Left lobe of liver (tissue), 2 donors: ENCODE data around the gene FGD6. TPM values are rescaled to one million over a fixed set of nuclear protein-coding genes. Genes with fewer than 3 reads are reported as not detected.
"Not testable (repeated sequence)": the region's sequence is repeated elsewhere in the genome, so short reads cannot be mapped to it uniquely, and the experiment has no call there.

ENCODE experiments used
- ATAC-seq: fragments of 200-7000 bp; cut with Tn5 transposase; one replicate; pipeline ENCODE4 v1.9.1; 2020; ENCODE audit warnings: mild to moderate bottlenecking, moderate library complexity
- DNase-seq: peaks from one replicate; pipeline ENCODE4 v3.0.0-alpha.2; 2020; ENCODE audit warnings: low spot score
- total RNA-seq: library from RNA; stranded (reverse); gene quantifications from one replicate; pipeline ENCODE4 v1.2.1, GENCODE V29; 2021
- donor health status: DM: no; HTN: no; CAD: no; lungs with moderate emphysema.
- donor health status: DM: no; HTN: yes; CAD: no.

FGD6 gene
- total RNA-seq, 1 donor from 2014 or later = 4.7 TPM

DNA sequence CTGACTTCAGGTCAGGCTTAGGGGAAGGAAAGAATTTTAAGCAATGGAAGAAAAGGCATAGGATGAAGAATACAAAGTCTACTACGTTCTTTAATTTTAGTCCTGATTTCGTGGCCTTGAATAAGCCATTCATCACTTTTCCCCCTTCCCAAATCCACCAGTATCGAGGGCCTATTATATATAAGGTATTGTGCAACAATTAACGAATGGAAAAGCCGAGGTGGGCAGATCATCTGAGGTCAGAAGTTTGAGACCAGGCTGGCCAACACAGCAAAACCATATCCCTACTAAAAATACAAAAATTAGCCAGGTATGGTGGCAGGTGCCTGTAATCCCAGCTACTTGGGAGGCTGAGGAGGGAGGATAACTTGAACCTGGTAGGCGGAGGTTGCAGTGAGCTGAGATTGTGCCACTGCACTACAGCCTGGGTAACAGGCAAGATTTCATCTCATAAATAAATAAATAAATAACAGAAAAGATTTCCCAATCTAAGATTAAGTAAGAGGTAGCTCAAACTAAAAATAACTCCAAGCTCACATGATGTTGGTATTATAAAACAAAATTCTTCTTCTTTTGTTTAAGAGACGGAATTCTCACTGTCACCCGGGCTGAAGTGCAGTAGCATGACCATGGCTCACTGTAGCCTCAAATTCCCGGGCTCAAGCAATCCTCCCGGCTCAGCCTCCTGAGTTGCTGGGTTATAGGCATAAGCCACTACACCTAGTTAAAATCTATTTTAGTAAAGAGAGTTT is 85.5 kb downstream of the FGD6 start:
- DNase-seq (no peak), ATAC-seq (peak; percentile 41)

GRCh38 chr12:95130096-95130495 is 87.2 kb downstream of the FGD6 start:
- ATAC-seq (no peak), DNase-seq (no peak)

DNA sequence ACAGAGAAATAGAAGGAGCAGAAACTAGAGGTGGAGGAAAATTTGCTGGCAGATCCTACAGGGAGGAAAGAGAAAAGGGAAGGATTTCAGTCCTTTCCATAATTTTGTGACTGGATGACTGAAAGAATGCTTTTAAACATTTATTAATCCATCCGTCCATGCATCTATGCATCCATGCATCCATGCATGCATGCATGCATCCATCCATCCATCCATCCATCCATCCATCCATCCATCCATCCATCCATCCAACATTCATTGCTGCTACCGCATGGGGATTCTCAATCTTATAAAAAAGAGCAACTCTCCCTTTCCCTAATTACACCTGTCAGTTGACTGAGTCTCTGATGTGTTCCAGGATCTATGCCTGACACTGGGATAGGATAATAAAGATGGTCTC is 88.2 kb downstream of the FGD6 start:
- ATAC-seq (no peak), DNase-seq (no peak)

- no peak for DNase-seq
- ATAC-seq = no peak
Observed at GRCh38 chr12:95126736-95127135, 90.5 kb downstream of the FGD6 start.

GRCh38 chr12:95126076-95126475 is 91.2 kb downstream of the FGD6 start:
- ATAC-seq (no peak), DNase-seq (no peak)

GRCh38 chr12:95124106-95124505 is 93.2 kb downstream of the FGD6 start:
- ATAC-seq (no peak), DNase-seq (no peak)

- ATAC-seq (no peak), DNase-seq (no peak)
Observed at GRCh38 chr12:95118788-95119179, 98.5 kb downstream of the FGD6 start.

GRCh38 chr12:95118138-95118787 is 99.0 kb downstream of the FGD6 start:
- ATAC-seq = peak; percentile 70

DNA sequence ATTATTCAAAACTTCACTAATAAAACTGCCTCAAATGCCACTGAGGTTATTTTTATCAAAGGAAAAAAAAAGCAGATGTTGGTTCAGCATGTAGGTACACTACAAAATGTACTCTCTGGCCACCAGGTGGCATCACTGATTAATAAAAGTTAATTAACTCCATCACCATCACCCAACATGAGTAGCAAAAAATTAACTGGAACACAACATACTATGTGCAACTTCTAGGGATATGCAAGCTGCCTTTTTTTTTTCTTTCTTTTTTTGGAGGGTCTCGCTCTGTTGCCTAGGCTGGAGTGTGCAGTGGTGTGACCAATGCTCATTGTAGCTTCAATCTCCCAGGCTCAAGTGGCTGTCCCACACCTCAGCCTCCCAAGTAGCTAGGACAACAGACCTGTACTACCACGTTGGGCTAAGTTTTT is 100.1 kb downstream of the FGD6 start:
- DNase-seq (peak; percentile 55), ATAC-seq (peak; percentile 96)

More at GRCh38 chr12:95118138-95118787, 99.0 kb downstream of the FGD6 start:
- no peak for DNase-seq

GRCh38 chr12:95116773-95117172 is 100.5 kb downstream of the FGD6 start:
- ATAC-seq (no peak), DNase-seq (no peak)

DNA sequence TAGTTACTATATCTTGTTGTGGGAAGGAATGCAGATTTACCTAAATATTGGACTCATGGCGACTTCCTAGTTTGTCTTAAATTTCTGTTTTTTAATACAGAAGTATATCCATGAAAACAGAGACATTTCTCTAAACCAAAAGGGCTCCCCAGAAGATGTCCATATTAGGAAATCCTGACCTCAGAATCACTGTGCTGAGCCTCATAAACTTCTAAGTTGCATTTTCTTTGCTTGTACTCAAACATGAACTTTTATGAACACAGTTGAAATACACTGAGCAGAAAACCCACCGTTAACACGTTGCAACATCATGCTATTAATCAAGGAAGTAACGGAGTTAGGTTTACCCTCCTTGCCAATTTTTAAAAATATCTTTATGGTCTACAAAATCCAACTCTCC is 100.9 kb downstream of the FGD6 start:
- ATAC-seq (no peak), DNase-seq (no peak)

GRCh38 chr12:95115641-95116040 is 101.6 kb downstream of the FGD6 start:
- DNase-seq = no peak
- ATAC-seq = no peak

DNA sequence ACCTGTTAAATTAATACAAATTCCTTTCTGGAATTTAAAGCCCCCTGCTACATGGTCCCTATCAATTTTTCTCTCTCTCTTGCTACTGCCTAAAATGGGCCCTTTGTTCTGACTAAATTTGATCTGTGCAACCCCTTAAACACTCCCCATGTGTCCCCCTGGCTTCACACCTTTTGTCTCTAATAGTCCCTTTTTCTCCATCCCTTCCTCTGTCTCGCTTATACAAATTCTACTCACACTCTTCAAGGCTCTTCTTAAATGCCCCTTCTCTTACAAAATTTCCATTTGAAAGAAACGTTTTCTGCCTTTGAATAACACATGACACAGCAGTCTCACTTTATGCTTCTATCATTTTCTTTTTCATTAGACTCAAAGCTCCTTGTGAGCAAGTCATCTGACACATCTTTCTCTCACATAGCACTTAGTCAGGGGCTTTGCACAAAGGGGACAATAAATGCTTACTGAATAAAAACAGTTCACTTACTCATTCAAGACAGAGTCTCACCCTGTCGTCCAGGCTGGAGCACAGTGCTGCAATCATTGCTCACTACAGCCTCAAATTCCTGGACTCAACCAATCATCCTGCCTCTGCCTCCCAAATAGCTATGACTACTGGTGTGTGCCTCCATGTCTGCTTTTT is 102.4 kb downstream of the FGD6 start:
- ATAC-seq (no peak), DNase-seq (no peak)

- ATAC-seq (no peak), DNase-seq (no peak)
Observed at GRCh38 chr12:95107362-95107761, 109.9 kb downstream of the FGD6 start.

DNA sequence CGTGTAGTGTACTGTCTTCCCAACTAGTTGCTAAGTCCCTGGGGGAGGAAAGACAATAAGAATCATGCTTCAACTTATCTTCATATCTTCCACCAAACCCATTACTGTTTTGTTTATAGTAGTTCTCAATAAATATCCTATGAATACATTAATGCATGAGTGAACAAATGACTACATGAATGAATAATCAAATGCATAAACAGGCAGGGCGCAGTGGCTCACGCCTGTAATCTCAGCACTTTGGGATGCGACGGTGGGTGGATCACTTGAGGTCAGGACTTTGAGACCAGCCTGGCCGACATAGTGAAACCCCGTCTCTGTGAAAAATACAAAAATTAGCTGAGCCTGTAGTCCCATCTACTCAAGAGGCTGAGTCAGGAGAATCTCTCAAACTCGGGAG is 111.7 kb downstream of the FGD6 start:
- no peak for DNase-seq
- ATAC-seq = no peak

- DNase-seq (no peak), ATAC-seq (no peak)
Observed at GRCh38 chr12:95104919-95105452, 112.3 kb downstream of the FGD6 start.

GRCh38 chr12:95102916-95103671 is 114.2 kb downstream of the FGD6 start:
- no peak for ATAC-seq

GRCh38 chr12:95101957-95102356 is 115.3 kb downstream of the FGD6 start:
- not testable (repeated sequence) for ATAC-seq, DNase-seq

More at GRCh38 chr12:95102916-95103671, 114.2 kb downstream of the FGD6 start:
- DNase-seq = no peak

DNA sequence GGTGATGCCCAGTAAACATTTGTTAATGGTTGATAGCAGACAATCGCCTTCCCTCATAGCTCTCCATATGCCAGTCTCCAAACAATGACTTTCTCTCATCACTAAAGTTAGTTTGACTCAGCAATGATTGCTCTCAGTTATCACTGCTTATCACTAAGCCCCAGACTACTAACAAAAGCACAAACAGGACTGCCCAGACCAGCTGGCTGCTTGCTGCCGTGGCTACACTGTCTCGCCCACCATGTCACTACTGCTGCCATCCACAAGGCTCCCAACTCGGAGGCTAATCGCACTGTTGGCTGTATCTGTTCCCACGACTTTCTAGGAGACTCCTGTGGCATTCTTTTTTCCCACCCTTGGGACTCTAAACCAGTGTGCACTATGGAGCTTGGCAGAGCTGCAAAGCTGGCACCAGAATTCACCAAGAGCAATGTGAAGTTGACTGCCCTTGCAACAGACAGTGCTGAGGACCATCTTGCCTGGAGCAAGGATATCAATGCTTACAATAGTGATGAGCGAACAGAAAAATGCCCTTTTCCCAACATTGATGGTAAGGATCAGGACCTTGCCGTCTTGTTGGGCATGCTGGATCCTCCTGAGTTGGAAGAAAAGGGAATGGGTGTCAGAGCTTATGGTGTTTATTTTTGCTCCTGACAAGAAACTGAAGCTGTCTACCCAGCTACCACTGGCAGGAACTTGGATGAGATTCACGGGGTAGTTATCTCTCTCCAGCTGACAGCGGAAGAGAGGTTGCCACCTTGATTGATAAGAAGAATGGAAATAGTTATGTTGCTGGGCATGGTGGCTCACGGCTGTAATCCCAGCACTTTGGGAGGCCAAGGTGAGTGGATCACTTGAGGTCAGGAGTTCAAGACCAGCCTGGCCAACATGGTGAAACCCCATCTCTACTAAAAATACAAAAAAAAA is 116.7 kb downstream of the FGD6 start:
- ATAC-seq = no peak
- DNase-seq = no peak

- DNase-seq (no peak), ATAC-seq (no peak)
Observed at GRCh38 chr12:95099270-95099790, 117.9 kb downstream of the FGD6 start.
